ENCODE results near the gene MED12L.

The MED12L gene

GRCh38 chr3:151133175-151133574, 47.7 kb downstream of the MED12L start:
- peaks cover 13% of the 10 kb centered on the region for H3K4me1 ChIP-seq (ENCODE audit: control insufficient read depth, insufficient read depth, low read length, poor library complexity, severe bottlenecking)
- H3K36me3 ChIP-seq (ENCODE audit: control insufficient read depth, insufficient read depth, low read length), result no peaks in the 10 kb centered on the region
- no peak for DNase-seq
- H3K27me3 ChIP-seq (replicated peaks; ENCODE audit: control insufficient read depth, insufficient read depth, low read length, poor library complexity, severe bottlenecking), result no peaks in the 10 kb centered on the region
- no peaks in the 10 kb centered on the region for H3K9me3 ChIP-seq (ENCODE audit: control insufficient read depth, low read length)
- H3K4me3 ChIP-seq (ENCODE audit: insufficient read depth, low read depth, low read length, poor library complexity, severe bottlenecking), result no peak overlapping the region
- no peak overlapping the region for H3K27ac ChIP-seq (ENCODE audit: insufficient read depth, low read length, poor library complexity, severe bottlenecking)

DNA sequence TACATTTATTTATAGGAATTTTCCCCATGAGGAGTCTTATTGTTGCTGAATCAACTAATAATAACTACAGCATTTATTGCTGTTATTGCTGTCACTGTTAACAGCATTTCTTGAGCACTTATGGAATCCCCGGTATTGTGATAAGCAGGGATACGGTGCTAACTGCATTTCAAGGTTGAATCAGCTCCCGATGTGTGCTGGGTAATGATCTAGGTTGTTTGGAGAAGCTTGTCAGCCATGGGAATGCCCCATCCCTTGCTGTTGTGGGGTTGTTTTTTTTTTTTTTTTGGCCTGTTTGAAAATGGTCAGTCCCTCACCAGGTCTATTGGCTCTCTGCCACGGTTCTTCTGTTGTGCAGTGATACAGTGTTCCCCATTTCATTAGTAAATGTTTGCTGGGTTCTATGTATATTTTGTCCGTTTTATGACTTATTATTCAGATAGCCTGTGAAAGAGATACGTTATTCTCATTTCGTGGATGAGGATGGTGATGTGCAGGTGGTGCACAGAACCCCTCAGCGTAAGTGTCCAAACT, 48.5 kb downstream of the MED12L start:
- Histone ChIP-seq H3K4me1 (ENCODE audit: control insufficient read depth, insufficient read depth, low read length, poor library complexity, severe bottlenecking) (peaks cover 13% of the 10 kb centered on the region), H3K27me3 (replicated peaks; ENCODE audit: control insufficient read depth, insufficient read depth, low read length, poor library complexity, severe bottlenecking) (no peaks in the 10 kb centered on the region), H3K4me3 (ENCODE audit: insufficient read depth, low read depth, low read length, poor library complexity, severe bottlenecking) (no peak overlapping the region), H3K36me3 (ENCODE audit: control insufficient read depth, insufficient read depth, low read length) (no peaks in the 10 kb centered on the region), H3K9me3 (ENCODE audit: control insufficient read depth, low read length) (no peaks in the 10 kb centered on the region), H3K27ac (ENCODE audit: insufficient read depth, low read length, poor library complexity, severe bottlenecking) (no peak overlapping the region)
- DNase-seq, result no peak

DNA sequence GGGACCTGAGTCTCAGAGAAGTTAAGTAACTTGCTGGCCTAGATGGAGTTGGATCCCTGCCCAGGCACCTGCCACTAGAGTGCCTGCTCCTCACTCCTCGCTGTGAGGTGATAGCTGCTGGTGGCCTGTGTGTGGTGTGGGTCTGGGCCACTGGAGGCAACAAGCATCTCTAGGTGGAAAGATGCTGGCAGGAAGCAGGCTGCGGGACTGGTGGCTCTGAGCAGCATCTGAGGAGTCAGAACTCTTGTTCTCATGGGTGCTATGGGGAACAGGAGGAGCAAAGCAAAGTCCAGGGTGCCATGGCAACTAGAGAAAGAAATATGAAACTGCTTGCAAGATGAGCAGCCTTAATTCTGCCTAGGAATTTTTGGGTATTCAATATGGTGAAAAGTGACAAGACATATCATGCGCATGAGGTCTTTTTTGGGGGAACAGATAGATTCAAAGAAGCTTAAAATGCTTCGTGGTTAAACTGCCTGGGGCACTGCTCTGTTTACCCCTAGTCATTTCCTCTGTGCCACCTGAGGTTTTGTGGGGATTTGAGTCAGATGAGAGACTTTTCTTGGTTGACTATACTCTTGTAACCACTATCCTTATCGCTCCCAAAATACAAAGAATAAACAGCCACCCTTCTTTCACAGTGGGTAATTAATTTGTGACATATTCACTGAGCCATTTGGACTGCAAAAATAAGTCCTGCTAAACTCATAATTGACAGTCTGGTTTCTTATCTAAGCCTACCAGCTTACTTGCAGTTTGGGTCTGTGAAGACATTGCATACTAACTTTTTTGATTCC, 50.3 kb downstream of the MED12L start:
- peak in 1 of 3 donors; percentile 4 for DNase-seq
- H3K9me3 ChIP-seq (ENCODE audit: control insufficient read depth, low read length), result no peaks in the 10 kb centered on the region
- no peaks in the 10 kb centered on the region for H3K27me3 ChIP-seq (replicated peaks; ENCODE audit: control insufficient read depth, insufficient read depth, low read length, poor library complexity, severe bottlenecking)
- peaks cover 13% of the 10 kb centered on the region for H3K4me1 ChIP-seq (ENCODE audit: control insufficient read depth, insufficient read depth, low read length, poor library complexity, severe bottlenecking)
- no peak overlapping the region for H3K4me3 ChIP-seq (ENCODE audit: insufficient read depth, low read depth, low read length, poor library complexity, severe bottlenecking)
- H3K27ac ChIP-seq (ENCODE audit: insufficient read depth, low read length, poor library complexity, severe bottlenecking), result no peak overlapping the region
- H3K36me3 ChIP-seq (ENCODE audit: control insufficient read depth, insufficient read depth, low read length), result no peaks in the 10 kb centered on the region

GRCh38 chr3:151142929-151143328, 57.5 kb downstream of the MED12L start:
- H3K27ac ChIP-seq (ENCODE audit: insufficient read depth, low read length, poor library complexity, severe bottlenecking), result no peak overlapping the region
- H3K27me3 ChIP-seq (replicated peaks; ENCODE audit: control insufficient read depth, insufficient read depth, low read length, poor library complexity, severe bottlenecking), result no peaks in the 10 kb centered on the region
- H3K4me3 ChIP-seq (ENCODE audit: insufficient read depth, low read depth, low read length, poor library complexity, severe bottlenecking), result no peak overlapping the region
- H3K36me3 ChIP-seq (ENCODE audit: control insufficient read depth, insufficient read depth, low read length), result no peaks in the 10 kb centered on the region
- no peaks in the 10 kb centered on the region for H3K9me3 ChIP-seq (ENCODE audit: control insufficient read depth, low read length)
- no peak for DNase-seq
- H3K4me1 ChIP-seq (ENCODE audit: control insufficient read depth, insufficient read depth, low read length, poor library complexity, severe bottlenecking), result no peaks in the 10 kb centered on the region

GRCh38 chr3:151144016-151144415, 58.6 kb downstream of the MED12L start:
- H3K36me3 ChIP-seq (ENCODE audit: control insufficient read depth, insufficient read depth, low read length), result no peaks in the 10 kb centered on the region
- no peak for DNase-seq
- H3K4me3 ChIP-seq (ENCODE audit: insufficient read depth, low read depth, low read length, poor library complexity, severe bottlenecking), result no peak overlapping the region
- H3K9me3 ChIP-seq (ENCODE audit: control insufficient read depth, low read length), result no peaks in the 10 kb centered on the region
- H3K27ac ChIP-seq (ENCODE audit: insufficient read depth, low read length, poor library complexity, severe bottlenecking), result no peak overlapping the region
- no peaks in the 10 kb centered on the region for H3K4me1 ChIP-seq (ENCODE audit: control insufficient read depth, insufficient read depth, low read length, poor library complexity, severe bottlenecking)
- H3K27me3 ChIP-seq (replicated peaks; ENCODE audit: control insufficient read depth, insufficient read depth, low read length, poor library complexity, severe bottlenecking), result no peaks in the 10 kb centered on the region

DNA sequence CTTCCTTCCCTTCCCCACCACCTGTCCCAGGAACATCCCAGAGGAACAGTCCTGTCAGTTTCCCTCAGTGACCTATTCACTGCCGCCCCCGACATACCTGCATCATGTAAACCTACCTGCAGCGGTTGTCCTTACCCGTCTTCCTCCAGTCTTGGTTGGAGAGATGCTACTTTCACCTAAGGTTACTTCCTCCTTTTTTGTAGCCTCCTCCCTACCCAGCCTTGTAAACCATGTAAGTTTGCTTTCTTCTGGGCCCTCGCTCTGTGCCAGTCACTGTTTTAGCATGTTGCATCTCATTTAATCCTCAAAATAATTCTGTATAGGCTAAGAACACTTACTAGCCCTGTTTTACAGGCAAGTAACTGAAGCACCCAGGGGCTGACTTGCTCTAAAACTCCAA, 59.3 kb downstream of the MED12L start:
- Histone ChIP-seq H3K27me3 (replicated peaks; ENCODE audit: control insufficient read depth, insufficient read depth, low read length, poor library complexity, severe bottlenecking) (no peaks in the 10 kb centered on the region), H3K4me3 (ENCODE audit: insufficient read depth, low read depth, low read length, poor library complexity, severe bottlenecking) (no peak overlapping the region), H3K36me3 (ENCODE audit: control insufficient read depth, insufficient read depth, low read length) (no peaks in the 10 kb centered on the region), H3K27ac (ENCODE audit: insufficient read depth, low read length, poor library complexity, severe bottlenecking) (no peak overlapping the region), H3K9me3 (ENCODE audit: control insufficient read depth, low read length) (no peaks in the 10 kb centered on the region), H3K4me1 (ENCODE audit: control insufficient read depth, insufficient read depth, low read length, poor library complexity, severe bottlenecking) (no peaks in the 10 kb centered on the region)
- no peak for DNase-seq

GRCh38 chr3:151145713-151146070, 60.2 kb downstream of the MED12L start:
- H3K36me3 ChIP-seq (ENCODE audit: control insufficient read depth, insufficient read depth, low read length), result no peaks in the 10 kb centered on the region
- no peak overlapping the region for H3K27ac ChIP-seq (ENCODE audit: insufficient read depth, low read length, poor library complexity, severe bottlenecking)
- H3K9me3 ChIP-seq (ENCODE audit: control insufficient read depth, low read length), result no peaks in the 10 kb centered on the region
- no peaks in the 10 kb centered on the region for H3K4me1 ChIP-seq (ENCODE audit: control insufficient read depth, insufficient read depth, low read length, poor library complexity, severe bottlenecking)
- DNase-seq, result no peak
- no peaks in the 10 kb centered on the region for H3K27me3 ChIP-seq (replicated peaks; ENCODE audit: control insufficient read depth, insufficient read depth, low read length, poor library complexity, severe bottlenecking)
- H3K4me3 ChIP-seq (ENCODE audit: insufficient read depth, low read depth, low read length, poor library complexity, severe bottlenecking), result no peak overlapping the region

DNA sequence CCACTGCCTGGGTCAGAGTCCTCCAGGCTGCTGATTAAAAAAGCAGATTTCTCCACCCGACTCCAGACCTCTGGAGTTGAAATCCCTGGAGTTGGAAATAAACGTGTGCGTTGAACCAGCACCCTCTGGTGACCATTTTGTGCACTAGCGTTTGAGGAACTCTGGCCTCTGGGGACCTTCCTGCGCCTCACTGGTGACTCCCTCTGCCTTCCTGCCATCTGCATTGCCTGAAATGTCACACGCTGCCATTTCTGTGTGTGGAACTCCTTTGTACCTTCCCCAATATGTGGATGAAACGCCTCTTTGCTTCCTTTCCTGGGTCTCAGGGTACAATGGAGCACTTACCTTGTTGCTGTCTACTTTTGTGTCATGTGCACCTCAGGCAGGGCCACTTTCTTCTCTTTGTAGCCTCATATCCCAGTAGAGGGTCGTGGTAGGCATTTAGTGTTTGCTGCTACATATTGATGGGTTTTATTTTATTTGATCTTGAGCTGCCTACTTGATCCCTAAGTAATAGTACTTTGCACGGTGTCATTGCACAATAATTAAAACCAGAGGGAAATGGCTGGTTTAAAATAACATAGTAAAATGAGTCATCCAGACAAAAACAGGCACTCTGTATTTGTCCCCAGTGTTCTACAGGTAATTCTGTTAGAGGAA, 60.7 kb downstream of the MED12L start:
- no peak overlapping the region for H3K4me3 ChIP-seq (ENCODE audit: insufficient read depth, low read depth, low read length, poor library complexity, severe bottlenecking)
- H3K36me3 ChIP-seq (ENCODE audit: control insufficient read depth, insufficient read depth, low read length), result no peaks in the 10 kb centered on the region
- peak; percentile 4 to 27 (median 20) for DNase-seq
- no peaks in the 10 kb centered on the region for H3K4me1 ChIP-seq (ENCODE audit: control insufficient read depth, insufficient read depth, low read length, poor library complexity, severe bottlenecking)
- H3K27ac ChIP-seq (ENCODE audit: insufficient read depth, low read length, poor library complexity, severe bottlenecking), result no peak overlapping the region
- no peaks in the 10 kb centered on the region for H3K27me3 ChIP-seq (replicated peaks; ENCODE audit: control insufficient read depth, insufficient read depth, low read length, poor library complexity, severe bottlenecking)
- no peaks in the 10 kb centered on the region for H3K9me3 ChIP-seq (ENCODE audit: control insufficient read depth, low read length)

- Histone ChIP-seq H3K36me3 (ENCODE audit: control insufficient read depth, insufficient read depth, low read length) (no peaks in the 10 kb centered on the region), H3K27me3 (replicated peaks; ENCODE audit: control insufficient read depth, insufficient read depth, low read length, poor library complexity, severe bottlenecking) (no peaks in the 10 kb centered on the region), H3K27ac (ENCODE audit: insufficient read depth, low read length, poor library complexity, severe bottlenecking) (no peak overlapping the region), H3K4me1 (ENCODE audit: control insufficient read depth, insufficient read depth, low read length, poor library complexity, severe bottlenecking) (no peaks in the 10 kb centered on the region), H3K9me3 (ENCODE audit: control insufficient read depth, low read length) (no peaks in the 10 kb centered on the region), H3K4me3 (ENCODE audit: insufficient read depth, low read depth, low read length, poor library complexity, severe bottlenecking) (no peak overlapping the region)
- DNase-seq, result no peak
Measured at GRCh38 chr3:151146731-151147091, 61.2 kb downstream of the MED12L start.

DNA sequence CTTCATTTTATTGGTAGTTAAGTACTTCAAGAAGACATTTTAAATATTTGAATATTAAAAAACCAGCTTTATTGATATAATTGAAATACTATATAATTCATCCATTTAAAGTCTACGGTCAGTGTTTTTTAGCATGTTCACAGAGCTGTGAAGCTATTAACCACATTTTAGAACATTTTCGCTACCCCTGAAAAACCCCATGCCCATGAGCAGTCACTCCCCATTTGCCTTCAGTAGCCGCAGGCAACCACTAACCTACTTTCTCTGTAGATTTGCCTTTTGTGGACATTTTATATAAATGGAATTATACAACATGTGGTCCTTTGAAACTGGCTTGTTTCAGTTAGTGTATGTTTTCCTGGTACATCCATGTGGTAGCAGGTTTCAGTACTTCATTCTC, 61.8 kb downstream of the MED12L start:
- no peaks in the 10 kb centered on the region for H3K27me3 ChIP-seq (replicated peaks; ENCODE audit: control insufficient read depth, insufficient read depth, low read length, poor library complexity, severe bottlenecking)
- no peak overlapping the region for H3K27ac ChIP-seq (ENCODE audit: insufficient read depth, low read length, poor library complexity, severe bottlenecking)
- no peaks in the 10 kb centered on the region for H3K9me3 ChIP-seq (ENCODE audit: control insufficient read depth, low read length)
- H3K4me3 ChIP-seq (ENCODE audit: insufficient read depth, low read depth, low read length, poor library complexity, severe bottlenecking), result no peak overlapping the region
- no peaks in the 10 kb centered on the region for H3K4me1 ChIP-seq (ENCODE audit: control insufficient read depth, insufficient read depth, low read length, poor library complexity, severe bottlenecking)
- no peak for DNase-seq
- H3K36me3 ChIP-seq (ENCODE audit: control insufficient read depth, insufficient read depth, low read length), result no peaks in the 10 kb centered on the region
